ENCODE data around the gene ITPRID2. TPM values are rescaled to one million over a fixed set of nuclear protein-coding genes. Genes with fewer than 3 reads are reported as not detected.
A peak's percentile ranks its signal among the peaks of the same experiment; 100 is the strongest.
"Not testable (repeated sequence)": the region's sequence is repeated elsewhere in the genome, so short reads cannot be mapped to it uniquely, and the experiment has no call there.

The ITPRID2 gene
- total RNA-seq, 2 experiments from 2014 or later = 42.5 to 50.8 TPM

DNA sequence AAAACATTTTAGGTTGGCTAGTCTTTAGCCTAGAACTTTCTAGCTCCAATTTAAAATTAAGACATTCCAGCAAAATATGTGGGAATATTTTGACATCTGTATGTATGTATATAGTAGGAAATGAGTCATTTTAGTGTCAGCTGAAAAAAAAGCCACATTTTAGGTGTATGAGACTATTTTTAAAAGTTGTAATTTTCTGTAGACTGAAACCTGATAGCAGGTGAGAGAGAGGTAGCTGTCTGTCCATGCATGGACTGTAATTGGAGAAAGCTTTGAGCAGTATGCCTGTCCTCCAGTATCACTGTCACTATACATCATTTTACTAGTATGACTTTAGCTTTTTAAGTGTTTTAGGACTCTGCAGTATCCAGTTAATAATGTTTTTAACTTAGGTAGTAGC is 68.0 kb downstream of the ITPRID2 start:
- TF ChIP-seq, protein P1, sequence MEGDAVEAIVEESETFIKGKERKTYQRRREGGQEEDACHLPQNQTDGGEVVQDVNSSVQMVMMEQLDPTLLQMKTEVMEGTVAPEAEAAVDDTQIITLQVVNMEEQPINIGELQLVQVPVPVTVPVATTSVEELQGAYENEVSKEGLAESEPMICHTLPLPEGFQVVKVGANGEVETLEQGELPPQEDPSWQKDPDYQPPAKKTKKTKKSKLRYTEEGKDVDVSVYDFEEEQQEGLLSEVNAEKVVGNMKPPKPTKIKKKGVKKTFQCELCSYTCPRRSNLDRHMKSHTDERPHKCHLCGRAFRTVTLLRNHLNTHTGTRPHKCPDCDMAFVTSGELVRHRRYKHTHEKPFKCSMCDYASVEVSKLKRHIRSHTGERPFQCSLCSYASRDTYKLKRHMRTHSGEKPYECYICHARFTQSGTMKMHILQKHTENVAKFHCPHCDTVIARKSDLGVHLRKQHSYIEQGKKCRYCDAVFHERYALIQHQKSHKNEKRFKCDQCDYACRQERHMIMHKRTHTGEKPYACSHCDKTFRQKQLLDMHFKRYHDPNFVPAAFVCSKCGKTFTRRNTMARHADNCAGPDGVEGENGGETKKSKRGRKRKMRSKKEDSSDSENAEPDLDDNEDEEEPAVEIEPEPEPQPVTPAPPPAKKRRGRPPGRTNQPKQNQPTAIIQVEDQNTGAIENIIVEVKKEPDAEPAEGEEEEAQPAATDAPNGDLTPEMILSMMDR (IDR thresholded peaks at IDR 0.05) = no peak
- intact Hi-C loops (cut with micrococcal nuclease) = loop anchor here (10.0 kb wide), 1 partner anchor 215 kb away; no protein-coding TSS in a partner anchor
- ChIA-PET POLR2A (no interaction called here), CTCF (no interaction called here)
- no peak overlapping the region for H3K4me3 Mint-ChIP-seq
- no peak for ATAC-seq
- H3K27me3 Mint-ChIP-seq = peaks cover 6% of the 10 kb centered on the region
- H3K27ac Mint-ChIP-seq = no peak overlapping the region
- H3K4me1 Mint-ChIP-seq (ENCODE audit: low read depth) = peaks cover 1% of the 10 kb centered on the region
- no peaks in the 10 kb centered on the region for H3K36me3 Mint-ChIP-seq (ENCODE audit: low read depth)
- no peak for DNase-seq
- H3K9me3 Mint-ChIP-seq = no peaks in the 10 kb centered on the region

DNA sequence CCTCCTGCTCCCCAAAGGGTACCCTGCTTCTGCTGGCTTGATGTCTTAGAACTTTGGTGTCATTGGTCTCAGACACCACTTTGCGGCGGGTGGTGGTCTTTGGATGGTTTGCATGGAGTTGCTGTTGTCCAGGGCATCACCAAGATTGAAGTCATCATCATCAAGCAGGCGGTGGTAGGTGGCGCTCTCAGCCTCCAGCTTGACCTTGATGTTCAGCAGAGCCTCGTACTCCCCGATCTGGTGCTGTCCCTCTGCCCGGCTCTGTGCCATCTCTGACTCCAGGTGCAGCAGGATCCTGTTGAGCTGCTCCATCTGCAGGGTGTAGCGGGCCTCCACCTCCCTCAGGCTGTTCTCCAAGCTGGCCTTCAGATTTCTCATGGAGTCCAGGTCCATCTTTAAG is 69.6 kb downstream of the ITPRID2 start:
- ATAC-seq; H3K4me1 Mint-ChIP-seq (ENCODE audit: low read depth); H3K9me3 Mint-ChIP-seq; H3K4me3 Mint-ChIP-seq; H3K27me3 Mint-ChIP-seq; POLR2A ChIA-PET; H3K27ac Mint-ChIP-seq; H3K36me3 Mint-ChIP-seq (ENCODE audit: low read depth); intact Hi-C loops (cut with micrococcal nuclease): not testable (repeated sequence)
- CTCF ChIA-PET = interaction anchor here (0.8 kb wide), 1 partner anchor 57 kb away, joined by 4 read pairs; no protein-coding TSS in a partner anchor
- DNase-seq = peak; percentile 20

DNA sequence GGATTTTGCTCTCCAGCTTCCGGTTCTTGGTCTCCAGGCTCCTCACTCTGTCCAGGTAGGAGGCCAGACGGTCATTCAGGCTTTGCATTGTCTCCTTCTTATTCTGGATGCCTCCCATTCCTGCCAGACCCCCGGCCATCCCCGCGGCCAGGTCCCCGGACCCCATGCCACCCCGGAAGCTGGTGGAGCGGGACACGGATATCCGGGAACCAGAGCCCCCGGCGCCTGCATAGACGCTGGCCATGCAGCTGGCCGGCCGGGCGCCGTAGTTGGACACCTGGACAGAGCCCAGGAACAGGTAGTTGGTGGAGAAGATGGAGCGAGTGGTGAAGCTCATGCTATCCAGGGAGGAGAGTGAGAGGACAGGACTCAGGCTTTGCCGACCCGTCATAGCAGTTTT is 70.6 kb downstream of the ITPRID2 start:
- CTCF ChIA-PET = interaction anchor here (1.4 to 1.5 kb wide), 2 partner anchors 7 to 8 kb away, joined by 3 to 5 read pairs; no protein-coding TSS in a partner anchor
- Mint-ChIP-seq H3K36me3 (ENCODE audit: low read depth) (no peaks in the 10 kb centered on the region), H3K27me3 (peaks cover 6% of the 10 kb centered on the region), H3K4me1 (ENCODE audit: low read depth) (no peaks in the 10 kb centered on the region), H3K4me3 (no peak overlapping the region), H3K27ac (no peak overlapping the region), H3K9me3 (no peaks in the 10 kb centered on the region)
- ATAC-seq (no peak), DNase-seq (no peak)
- TF ChIP-seq, protein P1 (IDR thresholded peaks at IDR 0.05) = no peak
- POLR2A ChIA-PET = no interaction called here
- intact Hi-C loops (cut with micrococcal nuclease) = no loop called here

GRCh38 chr2:181970160-181970794 is 78.7 kb downstream of the ITPRID2 start:
- POLR2A ChIA-PET = interaction anchor here (1.0 kb wide), 1 partner anchor 13 kb away, joined by 3 read pairs; no protein-coding TSS in a partner anchor
- ATAC-seq = no peak
- H3K27ac Mint-ChIP-seq = no peak overlapping the region
- peaks cover 8% of the 10 kb centered on the region for H3K27me3 Mint-ChIP-seq
- CTCF ChIA-PET = interaction anchor here (0.8 kb wide), 2 partner anchors 15 to 108 kb away, joined by 3 to 6 read pairs; no protein-coding TSS in a partner anchor
- intact Hi-C loops (cut with micrococcal nuclease) = no loop called here
- no peaks in the 10 kb centered on the region for H3K9me3 Mint-ChIP-seq
- no peak for DNase-seq
- TF ChIP-seq, protein P1 (IDR thresholded peaks at IDR 0.05) = no peak
- no peaks in the 10 kb centered on the region for H3K4me1 Mint-ChIP-seq (ENCODE audit: low read depth)
- no peaks in the 10 kb centered on the region for H3K36me3 Mint-ChIP-seq (ENCODE audit: low read depth)
- H3K4me3 Mint-ChIP-seq = no peak overlapping the region

GRCh38 chr2:181971032-181971431 is 79.5 kb downstream of the ITPRID2 start:
- H3K27me3 Mint-ChIP-seq = peaks cover 8% of the 10 kb centered on the region
- ATAC-seq (no peak), DNase-seq (no peak)
- no peaks in the 10 kb centered on the region for H3K9me3 Mint-ChIP-seq
- ChIA-PET POLR2A (interaction anchor here (0.6 to 1.0 kb wide), 2 partner anchors 14 to 1278 kb away, joined by 3 read pairs; no protein-coding TSS in a partner anchor), CTCF (interaction anchor here (0.8 kb wide), 2 partner anchors 16 to 107 kb away, joined by 3 to 6 read pairs; no protein-coding TSS in a partner anchor)
- H3K36me3 Mint-ChIP-seq (ENCODE audit: low read depth) = no peaks in the 10 kb centered on the region
- TF ChIP-seq, protein P1 (IDR thresholded peaks at IDR 0.05) = no peak
- no peak overlapping the region for H3K4me3 Mint-ChIP-seq
- H3K4me1 Mint-ChIP-seq (ENCODE audit: low read depth) = no peaks in the 10 kb centered on the region
- intact Hi-C loops (cut with micrococcal nuclease) = no loop called here
- H3K27ac Mint-ChIP-seq = no peak overlapping the region

All from activated CD8-positive, alpha-beta T cell treated with anti-CD3 and anti-CD28 coated beads for 36 hours (primary cell).